ENCODE data around the gene MCTP1. TPM values are rescaled to one million over a fixed set of nuclear protein-coding genes. Genes with fewer than 3 reads are reported as not detected.

Gene MCTP1
- total and polyA plus RNA-seq, 2 of the 13 experiments (the other 11 are each of a cell fraction or from before 2014, with no cell fraction given), result 0.15 to 0.48 TPM

- TF ChIP-seq KLF16 (CRISPR knock-in tag; IDR thresholded peaks at IDR 0.05) (no peak), NR2F6 (IDR thresholded peaks at IDR 0.05) (no peak), NR2F6 (CRISPR knock-in tag; IDR thresholded peaks at IDR 0.05) (no peak), ATF5 (CRISPR knock-in tag; IDR thresholded peaks at IDR 0.05; ENCODE audit: low read depth) (no peak)
These were observed 143.8 kb downstream of the MCTP1 start (continued) for GRCh38 chr5:95141141-95141540.

GRCh38 chr5:95134326-95134725 is 150.6 kb downstream of the MCTP1 start:
- ChIA-PET POLR2A (no interaction called here), CTCF (ENCODE audit: low intra/inter-chr PET ratio, low total read pairs) (no interaction called here)
- Histone ChIP-seq H4K20me1 (ENCODE audit: insufficient read depth, low read length) (no peaks in the 10 kb centered on the region), H3K4me2 (ENCODE audit: low read depth, low read length) (no peak overlapping the region), H3K4me1 (ENCODE audit: insufficient read depth, low read length) (peaks cover 6% of the 10 kb centered on the region; the same call in 1 of the 2 replicates), H3K27ac (ENCODE audit: extremely low read length, insufficient read depth, low read length) (no peak overlapping the region), H3K79me2 (ENCODE audit: insufficient read depth, low read length) (no peaks in the 10 kb centered on the region), H2AFZ (ENCODE audit: low read length) (no peak overlapping the region), H3K27me3 (ENCODE audit: control insufficient read depth in 1 of 2, insufficient read depth in 2 of 2, low read length in 2 of 2) (no peaks in the 10 kb centered on the region), H3K36me3 (replicated peaks in 1 of 2; ENCODE audit: control insufficient read depth in 1 of 2, insufficient read depth in 2 of 2, low read length in 2 of 2) (no peaks in the 10 kb centered on the region), H3K4me3 (replicated peaks in 1 of 3; ENCODE audit: insufficient read depth in 1 of 3, low read depth in 2 of 3, low read length in 3 of 3) (no peak overlapping the region), H3K9ac (ENCODE audit: insufficient read depth, low read depth, low read length) (no peak overlapping the region), H3K9me3 (ENCODE audit: low read length) (no peaks in the 10 kb centered on the region)
- no TSS peak for BruUV-seq (replicated peaks)
- 34% methylated on average over 2 of the region's 3 CpGs for WGBS (ENCODE audit: low lambda C conversion rate)
- TF ChIP-seq KDM4B (CRISPR knock-in tag; IDR thresholded peaks at IDR 0.05), result no peak
- in situ Hi-C loops (cut with HindIII; ENCODE audit: extremely low pct_ligation_motif_present, low pct_unique_long_range_greater_than_20kb), result no loop called here
- DNase-seq (ENCODE audit: low spot score) (no peak), ATAC-seq (no peak), FAIRE-seq (no peak)
- intact Hi-C loops (cut with micrococcal nuclease; ENCODE audit: unreplicated experiment), result no loop called here

GRCh38 chr5:95132096-95132495 is 152.8 kb downstream of the MCTP1 start:
- Histone ChIP-seq H3K27me3 (ENCODE audit: control insufficient read depth in 1 of 2, insufficient read depth in 2 of 2, low read length in 2 of 2) (no peaks in the 10 kb centered on the region), H3K36me3 (replicated peaks in 1 of 2; ENCODE audit: control insufficient read depth in 1 of 2, insufficient read depth in 2 of 2, low read length in 2 of 2) (no peaks in the 10 kb centered on the region), H4K20me1 (ENCODE audit: insufficient read depth, low read length) (no peaks in the 10 kb centered on the region), H3K27ac (ENCODE audit: extremely low read length, insufficient read depth, low read length) (no peak overlapping the region), H3K4me2 (ENCODE audit: low read depth, low read length) (no peak overlapping the region), H3K79me2 (ENCODE audit: insufficient read depth, low read length) (no peaks in the 10 kb centered on the region), H2AFZ (ENCODE audit: low read length) (no peak overlapping the region), H3K4me3 (replicated peaks in 1 of 3; ENCODE audit: insufficient read depth in 1 of 3, low read depth in 2 of 3, low read length in 3 of 3) (no peak overlapping the region), H3K9ac (ENCODE audit: insufficient read depth, low read depth, low read length) (no peak overlapping the region), H3K9me3 (ENCODE audit: low read length) (no peaks in the 10 kb centered on the region), H3K4me1 (ENCODE audit: insufficient read depth, low read length) (no peaks in the 10 kb centered on the region)
- no peak for TF ChIP-seq CHCHD3 (CRISPR knock-in tag; IDR thresholded peaks at IDR 0.05)
- TF ChIP-seq MTERF4 (CRISPR knock-in tag; IDR thresholded peaks at IDR 0.05), result no peak
- no peak for TF ChIP-seq MYPOP (CRISPR knock-in tag; IDR thresholded peaks at IDR 0.05)
- no peak for TF ChIP-seq ZNF639 (CRISPR knock-in tag; conservative IDR thresholded peaks at IDR 0.05)
- TF ChIP-seq ZBTB7B (CRISPR knock-in tag; IDR thresholded peaks at IDR 0.05), result no peak
- no peak for TF ChIP-seq ZNF292 (CRISPR knock-in tag; IDR thresholded peaks at IDR 0.05; ENCODE audit: borderline replicate concordance, low read depth)
- no peak for TF ChIP-seq GATA4 (IDR thresholded peaks at IDR 0.05; ENCODE audit: borderline replicate concordance, low read depth)
- TF ChIP-seq MXD1 (CRISPR knock-in tag; IDR thresholded peaks at IDR 0.05), result no peak
- no peak for TF ChIP-seq MAFF (IDR thresholded peaks at IDR 0.05; ENCODE audit: low read depth, low read length)
- no peak for TF ChIP-seq ZNF17 (CRISPR knock-in tag; IDR thresholded peaks at IDR 0.05)
- intact Hi-C loops (cut with micrococcal nuclease; ENCODE audit: unreplicated experiment) (no loop called here), in situ Hi-C loops (cut with HindIII; ENCODE audit: extremely low pct_ligation_motif_present, low pct_unique_long_range_greater_than_20kb) (no loop called here)
- no TSS peak for BruUV-seq (replicated peaks)
- FAIRE-seq (no peak), ATAC-seq (no peak), DNase-seq (ENCODE audit: low spot score) (no peak)
- 5% methylated on average over 1 of the region's 1 CpG for WGBS (ENCODE audit: low lambda C conversion rate)
- ChIA-PET CTCF (ENCODE audit: low intra/inter-chr PET ratio, low total read pairs) (no interaction called here), POLR2A (no interaction called here)
